ENCODE data around the gene COBL.

GRCh38 chr7:51029131-51029530, 287.5 kb downstream of the COBL start:
- no peak for TF ChIP-seq CTCF (optimal IDR thresholded peaks at IDR 0.05 in 1 of 3, IDR thresholded peaks at IDR 0.05 in 1 of 3, conservative IDR thresholded peaks at IDR 0.05 in 1 of 3; ENCODE audit: extremely low read depth in 1 of 3, insufficient read depth in 2 of 3, low read length in 3 of 3)
- no peak for TF ChIP-seq EZH2 (IDR thresholded peaks at IDR 0.05; ENCODE audit: low read length)
